ENCODE results near the gene HOXC12.

The HOXC12 gene

GRCh38 chr12:53971129-53971528 lies 16.4 kb downstream of the HOXC12 start:
- TF ChIP-seq, protein P1, sequence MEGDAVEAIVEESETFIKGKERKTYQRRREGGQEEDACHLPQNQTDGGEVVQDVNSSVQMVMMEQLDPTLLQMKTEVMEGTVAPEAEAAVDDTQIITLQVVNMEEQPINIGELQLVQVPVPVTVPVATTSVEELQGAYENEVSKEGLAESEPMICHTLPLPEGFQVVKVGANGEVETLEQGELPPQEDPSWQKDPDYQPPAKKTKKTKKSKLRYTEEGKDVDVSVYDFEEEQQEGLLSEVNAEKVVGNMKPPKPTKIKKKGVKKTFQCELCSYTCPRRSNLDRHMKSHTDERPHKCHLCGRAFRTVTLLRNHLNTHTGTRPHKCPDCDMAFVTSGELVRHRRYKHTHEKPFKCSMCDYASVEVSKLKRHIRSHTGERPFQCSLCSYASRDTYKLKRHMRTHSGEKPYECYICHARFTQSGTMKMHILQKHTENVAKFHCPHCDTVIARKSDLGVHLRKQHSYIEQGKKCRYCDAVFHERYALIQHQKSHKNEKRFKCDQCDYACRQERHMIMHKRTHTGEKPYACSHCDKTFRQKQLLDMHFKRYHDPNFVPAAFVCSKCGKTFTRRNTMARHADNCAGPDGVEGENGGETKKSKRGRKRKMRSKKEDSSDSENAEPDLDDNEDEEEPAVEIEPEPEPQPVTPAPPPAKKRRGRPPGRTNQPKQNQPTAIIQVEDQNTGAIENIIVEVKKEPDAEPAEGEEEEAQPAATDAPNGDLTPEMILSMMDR (IDR thresholded peaks at IDR 0.05; ENCODE audit: insufficient read depth, low read depth, low read length, missing control alignments) = no peak
- DNase-seq (ENCODE audit: low read depth) = no peak

GRCh38 chr12:53971686-53972085 lies 17.0 kb downstream of the HOXC12 start:
- no peak overlapping the region for H3K4me3 ChIP-seq (ENCODE audit: low read depth, low read length)
- TF ChIP-seq, protein P1 (IDR thresholded peaks at IDR 0.05; ENCODE audit: insufficient read depth, low read depth, low read length, missing control alignments) = no peak

More at GRCh38 chr12:53971129-53971528, 16.4 kb downstream of the HOXC12 start:
- no peak overlapping the region for H3K4me3 ChIP-seq (ENCODE audit: low read depth, low read length)

GRCh38 chr12:53972152-53972702 lies 17.5 kb downstream of the HOXC12 start:
- DNase-seq (ENCODE audit: low read depth) = no peak
- TF ChIP-seq, protein P1 (IDR thresholded peaks at IDR 0.05; ENCODE audit: insufficient read depth, low read depth, low read length, missing control alignments) = no peak
- no peak overlapping the region for H3K4me3 ChIP-seq (ENCODE audit: low read depth, low read length)

More at GRCh38 chr12:53971686-53972085, 17.0 kb downstream of the HOXC12 start:
- no peak for DNase-seq (ENCODE audit: low read depth)

DNA sequence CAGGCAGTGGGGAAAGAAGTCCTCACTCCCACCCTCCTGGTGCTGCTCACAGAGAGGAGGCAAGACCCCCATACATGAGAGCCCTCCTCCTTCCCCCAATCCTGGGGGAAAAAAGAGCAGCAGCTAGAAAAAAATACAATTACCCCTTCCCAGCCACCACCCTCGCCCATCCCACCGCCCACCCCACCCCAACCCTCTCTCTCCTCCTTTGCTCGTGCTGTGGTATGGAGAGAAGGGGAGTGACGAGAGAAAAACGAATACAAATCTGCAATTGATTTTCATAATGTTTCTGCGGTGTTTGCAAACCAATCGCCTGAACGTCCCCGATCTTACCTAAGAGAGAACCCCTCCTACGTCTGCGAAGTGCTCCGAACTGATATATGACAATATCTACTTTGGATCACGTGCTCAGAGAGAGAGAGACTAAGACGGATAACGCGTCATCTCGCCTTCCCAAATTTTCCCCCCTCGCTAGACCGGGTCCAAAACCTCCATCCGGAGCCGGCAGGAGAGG lies 18.1 kb downstream of the HOXC12 start, which contains the start of gene HOXC11:
HOXC11 (plus strand) TSS at position 405 of the 514 bp plus-strand sequence. CDS start 116 bp downstream, outside the sequence.
- no peak within 1 kb of the TSS for H3K4me3 ChIP-seq (ENCODE audit: low read depth, low read length)
- TF ChIP-seq, protein P1 (IDR thresholded peaks at IDR 0.05; ENCODE audit: insufficient read depth, low read depth, low read length, missing control alignments) = no peak
- DNase-seq (ENCODE audit: low read depth) = no peak

DNA sequence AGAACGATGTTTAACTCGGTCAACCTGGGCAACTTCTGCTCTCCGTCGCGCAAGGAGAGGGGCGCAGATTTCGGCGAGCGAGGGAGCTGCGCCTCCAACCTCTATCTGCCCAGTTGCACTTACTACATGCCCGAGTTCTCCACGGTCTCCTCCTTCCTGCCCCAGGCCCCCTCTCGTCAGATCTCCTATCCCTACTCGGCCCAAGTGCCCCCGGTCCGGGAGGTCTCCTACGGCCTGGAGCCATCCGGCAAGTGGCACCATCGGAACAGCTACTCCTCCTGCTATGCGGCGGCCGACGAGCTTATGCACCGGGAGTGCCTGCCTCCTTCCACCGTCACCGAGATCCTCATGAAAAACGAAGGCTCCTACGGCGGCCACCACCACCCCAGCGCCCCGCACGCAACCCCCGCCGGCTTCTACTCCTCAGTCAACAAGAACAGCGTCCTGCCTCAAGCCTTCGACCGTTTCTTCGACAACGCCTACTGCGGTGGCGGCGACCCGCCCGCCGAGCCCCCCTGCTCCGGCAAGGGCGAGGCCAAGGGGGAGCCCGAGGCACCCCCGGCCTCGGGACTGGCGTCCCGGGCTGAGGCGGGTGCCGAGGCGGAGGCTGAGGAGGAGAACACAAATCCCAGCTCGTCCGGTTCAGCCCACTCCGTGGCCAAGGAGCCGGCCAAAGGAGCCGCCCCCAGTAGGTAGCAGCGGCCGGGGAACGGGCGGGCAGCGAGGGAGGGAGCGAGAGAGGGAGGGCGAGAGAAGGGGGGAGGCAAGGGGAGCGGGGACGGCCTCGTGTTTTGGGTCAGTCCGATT lies 18.7 kb downstream of the HOXC12 start:
- H3K4me3 ChIP-seq (ENCODE audit: low read depth, low read length) = no peak overlapping the region
- DNase-seq (ENCODE audit: low read depth) = no peak
- TF ChIP-seq, protein P1 (IDR thresholded peaks at IDR 0.05; ENCODE audit: insufficient read depth, low read depth, low read length, missing control alignments) = no peak

GRCh38 chr12:53974084-53975063 lies 19.7 kb downstream of the HOXC12 start, which contains the start of gene HOTAIR:
Gene HOTAIR, minus strand, starts transcription at chr12:53974954.
- DNase-seq (ENCODE audit: low read depth) = peak; percentile 22
- peak within 1 kb of the TSS; percentile 43 for H3K4me3 ChIP-seq (ENCODE audit: low read depth, low read length)
- TF ChIP-seq, protein P1 (IDR thresholded peaks at IDR 0.05; ENCODE audit: insufficient read depth, low read depth, low read length, missing control alignments) = no peak

All from GM12865 (cell line).